T-helper 2 cell treated with Interferon-gamma antibody and Interleukin-4, amounts not matched to agents 5 μg/mL and 100 μg/mL, for 36 hours (primary cell): ENCODE data around the gene HSPD1.

Experiments
- DNase-seq: peaks from one replicate; pipeline ENCODE4 v3.0.0; 2021; ENCODE audit warnings: low spot score
- H3K27ac Mint-ChIP-seq: one replicate; pipeline ENCODE4 v1.8.0; 2021; ENCODE audit warnings: mild to moderate bottlenecking, mixed read lengths
- H3K27me3 Mint-ChIP-seq: one replicate; pipeline ENCODE4 v1.8.0; 2021; ENCODE audit warnings: low read depth, mixed read lengths
- H3K36me3 Mint-ChIP-seq: one replicate; pipeline ENCODE4 v1.8.0; 2021; ENCODE audit warnings: low read depth, mixed read lengths
- H3K4me1 Mint-ChIP-seq: one replicate; pipeline ENCODE4 v1.8.0; 2021; ENCODE audit warnings: low read depth, mixed read lengths
- H3K4me3 Mint-ChIP-seq: one replicate; pipeline ENCODE4 v1.8.0; 2022; ENCODE audit warnings: mild to moderate bottlenecking, moderate library complexity, mixed read lengths
- H3K9me3 Mint-ChIP-seq: one replicate; pipeline ENCODE4 v1.8.0; 2021; ENCODE audit warnings: mixed read lengths

HSPD1 gene

DNA sequence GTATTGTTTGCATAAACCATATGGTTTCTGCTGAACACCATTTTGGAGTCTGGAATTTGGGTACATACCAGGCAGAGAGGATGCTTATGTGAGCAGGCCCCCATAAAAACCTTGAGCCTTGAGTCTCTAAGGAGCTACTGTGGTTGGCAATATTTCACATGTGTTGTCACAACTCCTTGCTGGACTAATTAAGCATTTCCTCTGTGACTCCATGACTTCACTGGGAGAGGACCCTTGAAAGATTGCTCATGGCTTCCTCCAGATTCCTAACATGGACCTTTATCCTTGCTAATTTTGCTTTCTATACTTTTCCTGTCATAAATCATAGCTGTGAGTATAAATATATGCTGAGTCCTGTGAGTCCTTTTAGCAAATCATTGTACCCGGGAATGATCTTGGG is 53.9 kb downstream of the HSPD1 start:
- no peak overlapping the region for H3K27ac Mint-ChIP-seq
- H3K27me3 Mint-ChIP-seq: peaks cover 10% of the 10 kb centered on the region
- H3K36me3 Mint-ChIP-seq: no peaks in the 10 kb centered on the region
- no peak for DNase-seq
- no peaks in the 10 kb centered on the region for H3K9me3 Mint-ChIP-seq
- H3K4me1 Mint-ChIP-seq: peaks cover 2% of the 10 kb centered on the region
- H3K4me3 Mint-ChIP-seq: no peak overlapping the region

- no peak overlapping the region for H3K4me3 Mint-ChIP-seq
- DNase-seq: no peak
- H3K9me3 Mint-ChIP-seq: no peaks in the 10 kb centered on the region
- peaks cover 2% of the 10 kb centered on the region for H3K4me1 Mint-ChIP-seq
- H3K27me3 Mint-ChIP-seq: peaks cover 10% of the 10 kb centered on the region
- H3K36me3 Mint-ChIP-seq: no peaks in the 10 kb centered on the region
- H3K27ac Mint-ChIP-seq: no peak overlapping the region
Measured at GRCh38 chr2:197442857-197443256, 56.8 kb downstream of the HSPD1 start.

DNA sequence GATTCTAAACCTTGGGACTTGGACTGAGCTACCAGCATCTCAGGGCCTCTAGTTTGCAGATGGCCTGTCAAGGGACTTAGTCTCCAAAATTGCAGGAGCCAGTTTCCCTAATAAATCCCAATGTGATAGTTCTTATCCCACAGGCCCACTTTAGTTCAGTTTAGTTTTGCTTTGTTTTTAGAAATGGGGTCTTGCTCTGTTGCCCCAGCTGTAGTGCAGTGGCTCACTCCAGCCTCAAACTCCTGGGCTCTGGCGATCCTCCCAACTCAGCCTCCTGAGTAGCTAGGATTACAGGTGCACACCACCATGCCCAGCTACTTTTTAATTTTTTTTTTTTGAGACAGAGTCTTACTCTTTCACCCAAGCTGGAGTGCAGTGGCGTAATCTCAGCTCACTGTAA is 62.3 kb downstream of the HSPD1 start:
- no peaks in the 10 kb centered on the region for H3K9me3 Mint-ChIP-seq

More for the DNA sequence above, 62.3 kb downstream of the HSPD1 start:
- Mint-ChIP-seq H3K4me3 (peak overlapping the region; percentile 20), H3K4me1 (peaks cover 17% of the 10 kb centered on the region), H3K27me3 (peaks cover 2% of the 10 kb centered on the region), H3K27ac (no peak overlapping the region), H3K36me3 (peaks cover 12% of the 10 kb centered on the region)
- DNase-seq: no peak
